HG02981 (cell line): ENCODE measurements around the gene TESK2.
"Not testable (repeated sequence)": the region's sequence is repeated elsewhere in the genome, so short reads cannot be mapped to it uniquely, and the experiment has no call there.

Source experiments
- ATAC-seq: cut with Tn5 transposase; IDR thresholded peaks from one replicate; pipeline ENCODE4 v1.9.1; 2021; ENCODE audit warnings: mild to moderate bottlenecking, moderate library complexity; ENCODE audit not compliant: unreplicated experiment

Gene TESK2

DNA sequence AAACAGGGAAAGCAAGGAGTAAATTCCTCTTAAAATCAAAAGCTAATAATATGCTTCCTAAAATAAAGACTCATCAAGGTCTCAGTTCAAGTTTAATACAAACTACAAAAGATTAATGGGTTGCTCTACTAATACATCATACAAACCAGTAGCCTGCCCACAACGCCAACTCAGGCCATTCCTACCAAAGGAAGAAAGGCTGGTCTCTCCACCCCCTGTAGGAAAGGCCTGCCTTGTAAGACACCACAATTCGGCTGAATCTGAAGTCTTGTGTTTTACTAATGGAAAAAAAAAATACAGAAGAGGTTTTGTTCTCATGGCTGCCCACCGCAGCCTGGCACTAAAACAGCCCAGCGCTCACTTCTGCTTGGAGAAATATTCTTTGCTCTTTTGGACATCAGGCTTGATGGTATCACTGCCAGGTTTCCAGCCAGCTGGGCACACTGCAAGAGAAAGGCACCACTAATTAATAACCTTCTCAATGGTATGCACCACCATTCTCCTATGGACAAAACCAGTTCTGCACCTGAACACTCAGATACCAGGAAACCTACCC is 20.1 kb upstream of the TESK2 start:
- ATAC-seq: no peak

DNA sequence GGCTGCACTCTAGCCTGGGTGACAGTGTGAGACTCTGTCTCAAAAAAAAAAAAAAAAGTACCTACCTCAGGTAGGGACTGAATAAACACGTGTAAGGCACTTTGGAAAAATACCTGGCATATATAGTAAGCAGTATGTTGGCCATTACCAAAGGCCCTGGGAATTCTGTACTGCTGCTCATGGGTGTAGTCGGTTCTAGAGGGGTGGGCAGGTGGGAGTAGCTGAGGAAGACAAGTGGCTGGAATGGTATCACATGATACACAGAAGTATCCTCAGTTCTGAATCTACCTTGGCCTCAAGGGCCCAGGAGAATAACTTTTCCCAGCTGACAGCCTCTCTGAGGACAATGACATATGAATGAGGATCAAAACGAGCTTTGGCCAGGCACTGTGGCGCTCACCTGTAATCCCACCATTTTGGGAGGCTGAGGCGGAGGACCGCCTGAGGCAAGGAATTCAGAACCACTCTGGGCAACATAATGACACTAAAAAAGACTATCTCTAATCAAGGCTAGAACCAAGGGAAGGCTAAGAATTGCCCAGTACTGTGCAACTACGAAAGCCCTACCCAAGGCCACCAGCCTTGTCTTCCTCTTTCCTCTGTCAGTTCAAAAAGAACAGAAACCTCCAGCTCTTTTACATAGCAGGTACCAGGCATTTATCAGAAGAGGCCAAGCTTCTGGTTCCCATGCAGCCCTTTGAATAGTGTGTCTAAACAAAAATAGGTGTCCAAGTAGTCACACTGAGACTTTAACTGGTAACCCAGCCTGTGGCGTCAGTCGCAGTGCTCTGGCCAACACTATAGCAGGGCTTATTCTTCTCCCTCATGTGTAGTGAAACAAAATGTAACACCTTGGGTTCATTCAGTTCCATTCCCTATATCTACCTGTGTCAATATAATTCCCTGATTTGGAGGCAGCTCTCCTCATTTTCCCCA is 19.3 kb upstream of the TESK2 start:
- no peak for ATAC-seq

DNA sequence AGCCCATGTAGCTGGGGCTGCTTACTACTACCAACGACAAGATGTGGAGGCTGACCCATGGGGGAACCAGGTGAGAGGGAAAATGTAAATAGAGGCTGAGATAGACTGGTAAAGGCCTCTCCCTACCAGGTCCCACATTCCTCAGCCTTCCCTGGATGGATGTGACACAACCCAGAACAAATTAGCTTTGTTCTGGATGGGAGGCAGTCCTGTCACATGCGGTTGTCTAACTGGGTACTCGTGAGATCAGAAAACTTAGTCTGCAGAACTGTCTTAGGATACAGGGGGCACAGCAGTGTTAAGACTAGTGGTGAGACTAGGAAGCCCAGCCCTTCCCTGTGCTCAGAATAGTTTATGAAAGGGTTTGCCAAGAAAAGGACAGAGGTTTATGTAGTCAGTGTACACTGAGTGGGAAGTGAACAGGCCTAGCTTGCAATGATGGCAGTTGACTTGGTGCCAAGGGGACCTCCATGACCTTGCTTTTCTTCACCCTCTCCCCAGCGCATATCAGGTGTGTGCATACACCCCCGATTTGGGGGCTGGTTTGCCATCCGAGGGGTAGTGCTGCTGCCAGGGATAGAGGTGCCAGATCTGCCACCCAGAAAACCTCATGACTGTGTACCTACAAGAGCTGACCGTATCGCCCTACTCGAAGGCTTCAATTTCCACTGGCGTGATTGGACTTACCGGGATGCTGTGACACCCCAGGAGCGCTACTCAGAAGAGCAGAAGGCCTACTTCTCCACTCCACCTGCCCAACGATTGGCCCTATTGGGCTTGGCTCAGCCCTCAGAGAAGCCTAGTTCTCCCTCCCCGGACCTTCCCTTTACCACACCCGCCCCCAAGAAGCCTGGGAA is 17.6 kb upstream of the TESK2 start:
- ATAC-seq: no peak

DNA sequence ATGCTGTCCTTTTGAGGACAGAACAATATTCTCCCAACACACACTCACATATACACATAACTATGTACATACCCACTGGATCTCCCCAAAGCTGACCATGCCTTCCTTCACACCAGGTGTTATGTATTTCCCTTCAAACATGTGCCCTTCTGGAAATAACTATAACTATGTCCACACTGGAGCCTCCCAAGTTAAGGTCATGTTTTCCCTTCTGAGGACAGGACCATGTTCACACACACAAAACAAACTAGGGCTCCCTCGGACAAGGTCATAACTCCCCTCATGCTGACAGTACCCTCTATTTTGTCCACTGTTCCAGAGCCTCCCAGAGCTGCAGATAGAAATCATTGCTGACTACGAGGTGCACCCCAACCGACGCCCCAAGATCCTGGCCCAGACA is 16.9 kb upstream of the TESK2 start:
- no peak for ATAC-seq

DNA sequence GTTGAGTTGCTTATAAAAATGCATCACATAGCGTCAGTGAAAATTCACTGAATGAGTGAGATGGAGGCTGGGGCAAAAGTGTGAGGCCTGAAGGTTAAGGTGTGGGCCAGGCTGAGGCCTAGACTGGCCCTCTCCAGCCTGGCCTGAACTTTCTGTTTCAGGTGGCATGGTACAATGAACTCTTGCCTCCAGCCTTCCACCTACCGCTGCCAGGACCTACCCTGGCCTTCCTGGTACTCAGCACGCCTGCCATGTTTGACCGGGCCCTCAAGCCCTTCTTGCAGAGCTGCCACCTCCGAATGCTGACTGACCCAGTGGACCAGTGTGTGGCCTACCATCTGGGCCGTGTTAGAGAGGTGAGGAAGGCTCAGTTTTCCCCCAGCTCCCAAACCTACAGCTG is 16.2 kb upstream of the TESK2 start:
- no peak for ATAC-seq

DNA sequence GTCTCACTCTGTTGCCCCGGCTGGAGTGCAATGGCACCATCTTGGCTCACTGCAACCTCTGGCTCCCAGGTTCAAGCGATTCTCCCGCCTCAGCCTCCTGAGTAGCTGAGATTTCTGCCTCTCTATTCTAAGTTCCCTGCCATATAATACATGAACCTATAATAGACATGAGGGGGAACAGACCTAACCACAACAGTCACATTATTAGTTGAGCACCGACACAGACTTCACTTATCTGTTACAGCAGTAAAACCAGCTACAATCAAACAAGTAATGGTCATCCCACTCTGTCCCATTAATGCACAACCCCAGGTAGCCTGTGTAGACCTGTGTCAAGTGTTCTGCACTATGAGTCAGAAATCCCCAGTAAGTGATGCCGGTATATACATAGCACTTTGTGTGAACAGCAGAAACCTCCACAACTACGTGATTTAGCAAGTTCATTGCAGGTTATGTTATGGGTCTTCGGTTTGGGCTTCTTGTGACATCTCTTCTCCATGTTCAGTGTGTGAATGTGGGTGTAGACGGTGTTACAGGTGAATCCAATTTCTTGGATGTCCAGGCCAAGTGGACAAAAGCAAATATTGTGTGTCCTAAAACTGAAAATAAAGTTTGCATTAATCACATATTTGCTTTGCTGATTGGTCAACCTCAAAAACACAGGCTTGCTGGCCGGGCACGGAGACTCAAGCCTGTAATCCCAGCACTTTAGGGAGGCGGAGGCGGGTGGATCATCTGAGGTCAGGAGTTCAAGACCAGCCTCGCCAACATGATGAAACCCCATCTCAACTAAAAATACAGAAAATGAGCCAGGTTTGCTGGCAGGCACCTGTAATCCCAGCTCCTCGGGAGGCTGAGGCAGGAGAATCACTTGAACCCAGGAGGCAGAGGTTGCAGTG is 12.7 kb upstream of the TESK2 start:
- ATAC-seq: no peak

DNA sequence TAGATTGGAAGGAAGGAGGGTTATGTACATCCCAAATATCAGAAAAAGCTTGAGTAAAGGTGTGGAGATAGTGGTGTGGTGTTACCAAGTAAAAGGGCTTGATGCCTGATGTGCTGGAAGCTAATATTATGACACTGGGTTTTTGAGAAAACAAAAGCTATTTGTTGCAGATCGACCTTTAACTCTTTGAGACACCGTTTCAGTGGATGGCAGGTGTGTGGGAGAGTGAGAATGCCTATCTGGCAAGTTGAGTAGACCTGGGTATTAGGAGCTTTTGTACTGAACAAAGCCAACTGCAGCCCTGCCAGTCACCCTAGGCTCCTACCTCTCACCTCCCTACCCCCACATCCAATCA is 10.5 kb upstream of the TESK2 start:
- no peak for ATAC-seq

DNA sequence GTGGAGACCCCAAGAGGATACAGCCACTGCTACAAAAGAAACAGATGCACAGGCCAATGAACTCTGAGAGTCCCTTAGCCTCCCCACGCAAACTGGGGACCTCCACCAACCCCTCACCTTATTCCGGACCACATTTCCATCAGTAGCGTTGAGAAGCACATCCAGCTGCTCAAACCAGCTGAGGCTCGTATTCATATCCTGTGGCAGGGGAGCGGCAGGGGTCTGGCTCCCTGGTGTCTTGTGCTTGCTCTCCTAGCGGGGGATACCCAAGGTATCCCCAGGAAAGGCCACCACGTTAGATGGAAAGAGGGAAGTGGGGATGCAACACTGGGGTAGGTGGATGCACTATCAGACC is 8.4 kb upstream of the TESK2 start:
- ATAC-seq: no peak

DNA sequence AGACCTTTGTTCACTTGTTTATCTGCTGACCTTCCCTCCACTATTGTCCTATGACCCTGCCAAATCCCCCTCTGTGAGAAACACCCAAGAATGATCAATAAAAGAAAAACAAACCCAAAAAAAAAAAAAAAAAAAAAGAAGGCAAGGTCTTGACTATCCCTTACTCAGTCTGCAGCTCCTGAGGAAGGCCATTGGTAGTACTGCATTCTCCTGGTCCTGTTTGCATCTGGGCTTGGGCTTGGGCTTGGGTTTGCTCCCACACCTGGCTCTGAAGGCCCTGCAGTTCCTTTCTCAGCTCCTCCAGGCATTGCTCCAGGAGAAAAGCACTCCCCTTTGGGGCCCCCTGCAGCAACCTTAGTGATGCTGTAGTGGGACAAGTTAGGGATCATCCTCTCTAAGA is 7.3 kb upstream of the TESK2 start:
- ATAC-seq: no peak

DNA sequence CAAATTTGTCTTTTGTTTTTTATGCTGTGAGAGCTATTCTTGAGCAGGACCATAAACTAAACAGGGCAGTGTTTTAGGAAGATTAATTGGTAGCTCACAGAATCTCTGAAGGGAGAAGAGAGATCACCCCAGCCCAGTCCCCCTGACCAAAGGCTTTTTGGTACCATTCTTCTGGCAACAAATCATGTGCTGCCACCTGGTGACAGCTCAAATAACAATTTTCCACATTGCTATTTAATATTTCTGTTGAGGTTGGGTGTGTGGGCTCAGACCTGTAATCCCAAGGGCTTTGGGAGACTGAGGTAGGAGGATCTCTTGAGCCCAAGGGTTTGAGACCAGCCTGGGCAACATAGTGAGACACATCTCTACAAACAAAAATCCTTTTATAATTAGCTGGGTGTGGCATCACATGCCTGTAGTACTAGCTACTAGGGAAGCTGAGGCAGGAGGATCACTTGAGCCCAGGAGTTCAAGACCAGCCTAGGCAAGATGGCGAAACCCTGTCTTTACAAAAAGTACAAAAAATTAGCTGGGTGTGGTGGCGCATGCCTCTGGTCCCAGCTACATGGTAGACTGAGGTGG is 2.2 kb upstream of the TESK2 start:
- no peak for ATAC-seq

DNA sequence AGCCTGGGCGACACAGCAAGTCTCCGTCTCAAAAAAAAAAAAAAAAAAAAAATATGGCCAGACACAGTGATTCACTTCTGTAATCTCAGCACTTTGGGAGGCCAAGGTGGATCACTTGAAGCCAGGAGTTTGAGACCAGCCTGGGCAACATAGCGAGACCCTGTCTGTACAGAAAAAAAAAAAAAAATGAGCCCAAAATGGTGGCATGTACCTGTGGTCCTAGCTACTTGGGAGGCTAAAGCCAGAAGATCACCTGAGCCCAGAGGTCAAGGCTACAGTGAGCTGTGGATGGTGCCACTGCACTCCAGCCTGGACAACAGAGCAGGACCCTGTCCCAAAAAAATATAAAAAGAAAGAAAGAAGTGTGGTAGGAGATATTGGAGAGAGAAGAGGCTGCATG is 1.7 kb upstream of the TESK2 start:
- ATAC-seq: no peak

DNA sequence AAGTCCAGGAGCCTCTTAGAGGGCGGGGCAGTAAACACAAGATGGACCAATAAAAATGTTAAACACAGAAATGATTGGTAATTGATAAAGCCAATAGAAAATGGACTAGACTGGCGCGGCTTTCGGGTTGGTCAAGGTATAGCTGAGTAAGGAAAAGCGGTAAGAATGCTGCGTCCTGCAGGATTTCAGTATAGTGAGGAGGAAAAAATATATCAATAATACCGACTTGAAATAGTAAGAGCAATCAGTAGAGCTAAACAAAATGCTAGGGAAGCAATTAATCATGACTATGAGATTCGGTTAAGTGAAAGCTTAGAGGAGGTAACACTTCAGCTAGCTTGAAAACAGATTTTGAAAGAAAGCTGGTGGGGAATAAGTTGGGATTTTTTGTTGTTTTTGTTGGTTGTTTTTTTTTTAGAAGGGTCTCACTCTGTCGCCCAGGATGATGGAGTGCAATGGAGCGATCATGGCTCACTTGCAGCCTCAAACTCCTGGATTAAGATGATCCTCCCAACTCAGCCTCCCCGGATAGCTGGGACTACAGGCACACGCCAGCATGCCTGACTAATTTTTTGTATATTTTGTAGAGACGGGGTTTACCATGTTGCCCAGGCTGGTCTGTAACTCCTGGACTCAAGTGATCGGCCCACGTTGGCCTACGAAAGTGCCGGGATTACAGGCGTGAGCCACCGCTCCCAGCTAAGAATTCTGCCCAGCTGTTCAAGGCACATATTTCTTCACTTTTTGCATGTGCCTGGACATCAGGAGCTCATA is 711 bp upstream of the TESK2 start:
- ATAC-seq: no peak

DNA sequence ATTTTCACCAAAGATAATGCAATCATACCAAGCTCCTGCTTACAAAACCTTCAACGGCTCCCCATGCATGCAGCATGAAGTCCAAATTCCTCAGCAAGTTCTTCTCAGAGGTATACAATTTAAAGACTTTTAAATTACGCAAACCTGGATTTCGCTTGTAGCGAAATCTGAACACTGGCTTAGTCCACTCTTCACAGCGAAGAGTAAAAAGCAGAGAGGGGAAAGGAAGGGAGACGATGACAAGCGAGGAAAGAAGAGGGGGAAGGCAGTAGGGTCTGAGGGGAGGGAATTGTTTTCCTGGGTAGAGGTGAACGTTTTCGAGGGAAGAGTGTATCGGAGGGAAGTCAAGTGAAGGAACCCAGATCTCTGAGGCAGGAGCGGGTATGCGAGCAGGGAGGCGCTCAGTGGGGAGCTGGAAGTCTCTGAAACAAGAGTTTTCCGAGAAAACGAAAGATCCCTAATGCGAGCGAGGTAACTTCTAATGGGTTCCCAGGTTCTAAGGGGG is 790 bp downstream of the TESK2 start:
- no peak for ATAC-seq

DNA sequence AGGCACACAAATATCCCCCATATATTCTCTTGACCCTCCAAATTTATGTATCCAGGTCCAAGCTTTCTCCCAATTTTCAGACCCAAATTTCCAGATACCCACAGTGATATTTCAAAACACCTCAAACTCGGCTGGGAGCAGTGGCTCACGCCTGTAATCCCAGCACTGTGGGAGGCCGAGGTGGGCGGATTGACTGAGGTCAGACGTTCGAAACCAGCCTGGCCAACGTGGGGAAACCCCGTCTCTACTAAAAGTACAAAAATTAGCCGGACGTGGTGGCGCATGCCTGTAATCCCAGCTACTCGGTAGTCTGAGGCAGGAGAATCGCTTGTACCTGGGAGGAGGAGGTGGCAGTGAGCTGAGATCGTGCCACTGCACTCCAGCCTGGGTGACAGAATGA is 1.6 kb downstream of the TESK2 start:
- not testable (repeated sequence) for ATAC-seq

DNA sequence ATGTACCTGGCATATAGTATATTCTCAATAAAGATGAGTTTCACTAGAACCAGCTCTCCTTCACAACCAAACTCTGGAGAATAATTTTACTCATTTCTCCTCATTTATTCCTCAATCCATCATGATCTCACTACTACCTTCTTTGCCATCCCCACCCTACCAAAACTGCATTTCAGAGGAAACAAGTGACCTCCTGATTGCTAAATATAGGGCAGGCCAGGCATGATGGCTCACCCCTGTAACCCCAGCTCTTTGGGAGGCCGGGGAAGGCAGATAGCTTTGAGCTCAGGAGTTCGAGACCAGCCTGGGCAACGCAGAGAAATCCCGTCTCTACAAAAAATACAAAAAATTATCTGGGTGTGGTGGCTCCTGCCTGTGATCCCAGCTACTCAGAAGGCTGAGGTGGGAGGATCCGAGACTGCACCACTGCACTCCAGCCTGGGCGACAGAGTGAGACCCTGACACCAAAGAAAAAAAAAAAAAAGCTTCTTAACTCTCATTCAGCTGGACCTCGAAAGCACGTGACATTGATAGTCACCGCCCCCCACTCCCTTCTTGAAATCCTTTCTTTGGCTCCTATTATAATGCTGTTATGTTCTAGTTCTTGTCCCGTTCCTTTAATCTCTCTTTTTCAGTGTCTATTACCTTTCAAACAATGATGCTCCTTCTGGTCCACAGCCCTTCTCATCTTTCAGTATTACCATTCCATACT is 2.1 kb downstream of the TESK2 start:
- ATAC-seq: no peak

DNA sequence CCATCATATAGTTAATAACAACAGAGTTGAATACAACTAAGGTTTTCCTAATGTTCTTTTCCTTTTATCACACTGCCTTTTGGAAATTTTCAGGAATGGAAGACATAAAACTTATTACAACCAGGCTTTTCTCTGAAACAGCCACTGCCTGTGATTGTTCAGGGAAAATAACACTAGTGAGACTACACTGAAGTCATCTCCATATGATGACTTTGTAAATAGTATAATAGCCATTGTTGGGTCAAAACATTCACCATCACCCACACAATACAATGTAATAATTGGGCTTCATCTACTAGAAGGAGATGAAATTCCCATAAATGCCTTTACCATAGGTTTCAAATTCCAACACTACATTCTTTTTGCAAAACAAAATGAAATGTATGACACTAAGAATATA is 5.0 kb downstream of the TESK2 start:
- ATAC-seq: no peak

DNA sequence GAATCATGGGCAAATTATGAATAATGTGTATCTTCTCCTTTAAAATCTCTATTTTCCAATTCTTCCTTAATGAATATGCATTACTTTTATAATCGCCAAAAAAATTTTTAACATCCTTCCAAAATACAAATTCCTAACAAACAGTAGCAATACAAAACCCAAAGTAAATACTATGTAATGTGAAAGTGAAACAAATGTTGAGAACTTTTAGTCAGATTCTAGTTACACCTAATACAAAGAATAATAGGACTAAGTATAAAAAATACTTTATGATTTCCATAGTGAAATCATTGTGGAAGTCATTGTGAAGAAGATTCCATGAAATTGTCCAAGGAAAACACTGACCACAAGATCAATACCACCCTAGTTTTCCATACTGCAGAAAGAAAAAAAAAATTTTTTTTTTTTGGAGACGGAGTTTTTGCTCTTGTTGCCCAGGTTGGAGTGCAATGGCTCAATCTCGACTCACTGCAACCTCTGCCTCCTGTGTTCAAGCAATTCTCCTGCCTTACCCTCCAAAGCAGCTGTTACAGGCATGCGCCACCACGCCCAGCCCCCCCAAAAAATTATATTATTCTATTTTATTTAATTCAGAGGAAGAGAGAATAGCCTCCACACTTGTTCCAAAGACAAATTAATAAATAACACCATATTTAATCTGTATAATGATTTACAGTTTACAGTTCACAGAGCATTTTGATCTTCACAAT is 11.8 kb downstream of the TESK2 start:
- no peak for ATAC-seq

DNA sequence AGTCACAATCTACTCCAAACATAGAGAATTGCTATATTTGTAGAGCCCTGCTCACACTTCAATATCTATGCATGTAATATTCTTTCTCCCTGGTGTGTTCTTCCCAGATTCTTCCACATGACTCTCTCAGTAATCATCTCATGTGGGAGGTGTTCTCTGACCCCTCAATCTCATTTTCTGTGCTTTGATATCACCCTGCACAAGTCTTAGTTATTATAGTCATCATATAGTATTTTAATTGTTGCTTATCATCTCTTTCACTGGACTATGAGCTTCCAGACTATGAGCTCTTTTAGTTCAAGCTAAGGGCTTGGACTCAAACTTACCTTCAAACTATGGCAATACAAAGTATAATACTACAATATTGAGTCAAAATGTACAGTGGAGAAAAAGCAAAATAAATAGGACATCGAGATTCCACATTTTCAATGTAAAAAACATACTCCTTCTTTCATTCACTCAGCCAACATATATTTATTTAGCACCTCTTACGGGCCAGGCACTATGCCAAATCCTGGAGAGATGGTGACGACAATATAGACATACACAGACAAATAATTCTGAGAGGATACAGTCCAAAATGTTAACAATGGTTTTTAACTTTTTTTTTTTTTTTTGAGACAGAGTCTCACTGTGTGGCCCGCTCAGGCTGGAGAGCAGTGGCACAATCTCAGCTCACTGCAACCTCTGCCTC is 12.7 kb downstream of the TESK2 start:
- no peak for ATAC-seq
